PC-3 (cell line): ENCODE measurements around the gene DDX46. TPM values are rescaled to one million over a fixed set of nuclear protein-coding genes. Genes with fewer than 3 reads are reported as not detected.

Experiments used
- ATAC-seq: fragments of 200-7000 bp; cut with Tn5 transposase; 2 replicates; pipeline ENCODE4 v1.9.1; 2020; ENCODE audit warnings: mild to moderate bottlenecking, moderate library complexity
- BruUV-seq: library from RNA; stranded (reverse); fragments of 400-500 nt; replicated peaks from 2 replicates; lab custom pipeline; 2021; lab: Mats Ljungman, UMichigan
- CTCF ChIA-PET: fragments of 300-600 bp; sonication (Branson Sonifier 250); formaldehyde crosslinking; loops from one replicate; lab custom pipeline; 2022; ENCODE audit warnings: antibody characterized with exemption; lab: Charles Lee
- POLR2A ChIA-PET: fragments of 300-600 bp; sonication (Branson Sonifier 250); formaldehyde crosslinking; loops from one replicate; lab custom pipeline; 2022; ENCODE audit warnings: antibody characterized with exemption; ENCODE audit not compliant: unreplicated experiment; lab: Charles Lee
- DNase-seq: peaks from one replicate; pipeline ENCODE4 v3.0.0-alpha.2; 2015
- H2AFZ ChIP-seq: fragments of 300-600 bp; sonication (generic); 2 replicates; pipeline ENCODE4 v1.6.0; 2016; ENCODE audit warnings: antibody characterized with exemption, low read length
- H3F3A ChIP-seq: fragments of 300-600 bp; sonication (generic); one replicate; pipeline ENCODE4 v1.6.0; 2017; ENCODE audit warnings: antibody characterized with exemption, low read length, control low read depth, mild to moderate bottlenecking; ENCODE audit not compliant: unreplicated experiment
- H3K27ac ChIP-seq: fragments of 300-600 bp; sonication (generic); 2 replicates; pipeline ENCODE4 v1.5.1; 2016; ENCODE audit warnings: mild to moderate bottlenecking, low read length
- H3K27me3 ChIP-seq: fragments of 300-600 bp; sonication (generic); 2 replicates; pipeline ENCODE4 v1.6.1; 2016; ENCODE audit warnings: low read length, mixed read lengths
- H3K36me3 ChIP-seq: fragments of 300-600 bp; sonication (generic); 2 replicates; pipeline ENCODE4 v1.6.1; 2016; ENCODE audit warnings: low read depth, mixed run types, low read length, mixed read lengths
- H3K4me1 ChIP-seq: fragments of 300-600 bp; sonication (generic); 2 replicates; pipeline ENCODE4 v1.5.1; 2016; ENCODE audit warnings: low read length; ENCODE audit not compliant: insufficient read depth
- H3K4me2 ChIP-seq: fragments of 300-600 bp; sonication (generic); 2 replicates; pipeline ENCODE4 v1.6.0; 2016; ENCODE audit warnings: low read length
- H3K4me3 ChIP-seq: fragments of 300-600 bp; sonication (generic); 2 replicates; pipeline ENCODE4 v1.5.1; 2016; ENCODE audit warnings: mild to moderate bottlenecking, low read length, mixed read lengths
- H3K79me2 ChIP-seq: fragments of 300-600 bp; sonication (generic); 2 replicates; pipeline ENCODE4 v1.6.1; 2017; ENCODE audit warnings: low read length, mixed read lengths
- H3K9ac ChIP-seq: fragments of 300-600 bp; sonication (generic); 2 replicates; pipeline ENCODE4 v1.6.0; 2016; ENCODE audit warnings: mild to moderate bottlenecking, low read length
- H3K9me2 ChIP-seq: fragments of 300-600 bp; sonication (generic); replicated peaks from 2 replicates; pipeline ENCODE4 v1.6.1; 2016; ENCODE audit warnings: mixed run types, low read length, mixed read lengths
- H3K9me3 ChIP-seq: fragments of 300-600 bp; sonication (generic); 2 replicates; pipeline ENCODE4 v1.6.1; 2016; ENCODE audit warnings: low read length, mixed read lengths
- H4K20me1 ChIP-seq: fragments of 300-600 bp; sonication (generic); 2 replicates; pipeline ENCODE4 v1.6.1; 2016; ENCODE audit warnings: low read length, mixed read lengths
- EZH2 ChIP-seq: fragments of 300-600 bp; sonication (generic); IDR thresholded peaks from one replicate; pipeline ENCODE4 v1.6.1; 2017; ENCODE audit warnings: antibody characterized with exemption, mild to moderate bottlenecking, low read length; ENCODE audit not compliant: unreplicated experiment
- EZH2phosphoT487 ChIP-seq: fragments of 300-600 bp; sonication (generic); IDR thresholded peaks from 2 replicates; pipeline ENCODE4 v1.6.1; 2018; ENCODE audit warnings: mild to moderate bottlenecking, antibody characterized with exemption, low read length, borderline replicate concordance
- intact Hi-C: fragments of 100-400 bp; cut with micrococcal nuclease; formaldehyde crosslinking; loops from 2 replicates; pipeline ENCODE4 v1.9.0; 2023
- total RNA-seq: library from RNA; depleted of rRNA; stranded (reverse); fragments of >200 nt; gene quantifications from 2 replicates; pipeline ENCODE4 v1.2.3, GENCODE V29; 2014
- TF ChIP-seq, protein P1 (sequence below): fragments of 300-600 bp; sonication (generic); conservative IDR thresholded peaks from 2 replicates; pipeline ENCODE4 v1.5.1; 2017; ENCODE audit warnings: antibody characterized with exemption, low read depth, mild to moderate bottlenecking, low read length

Gene DDX46
- total RNA-seq, 1 experiment from 2014 or later, result 29.0 TPM

DNA sequence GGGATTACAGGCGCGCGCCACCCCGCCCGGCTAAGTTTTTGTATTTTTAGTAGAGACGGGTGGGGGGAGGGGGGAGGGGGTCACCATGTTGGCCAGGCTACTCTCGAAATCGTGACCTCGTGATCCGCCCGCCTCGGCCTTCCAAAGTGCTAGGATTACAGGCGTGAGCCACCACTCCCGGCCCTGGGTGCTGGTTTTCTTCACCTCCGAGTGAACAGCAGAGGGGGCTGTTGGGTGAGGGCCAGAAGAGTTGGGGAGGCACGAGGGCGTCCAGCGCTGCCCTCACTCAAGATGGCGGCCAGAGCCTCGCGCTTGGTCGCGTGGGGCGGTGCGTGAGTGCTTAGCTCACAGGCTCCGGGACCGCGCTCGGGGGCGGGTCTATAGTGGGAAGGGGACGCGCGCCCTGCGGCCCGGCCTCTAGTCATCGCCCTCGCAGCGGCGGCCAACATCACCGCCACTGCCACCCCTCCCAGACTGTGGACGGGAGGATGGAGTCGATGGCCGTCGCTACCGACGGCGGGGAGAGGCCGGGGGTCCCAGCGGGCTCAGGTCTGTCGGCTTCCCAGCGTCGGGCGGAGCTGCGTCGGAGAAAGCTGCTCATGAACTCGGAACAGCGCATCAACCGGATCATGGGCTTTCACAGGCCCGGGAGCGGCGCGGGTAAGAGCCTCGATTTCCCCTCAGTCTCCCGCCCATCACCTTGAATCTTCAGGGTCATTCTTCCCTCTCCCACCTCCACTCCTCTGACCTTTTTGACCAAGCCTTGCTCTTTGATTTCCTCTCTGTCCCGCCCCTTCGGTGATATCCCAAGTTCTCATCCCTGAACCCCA lies 20.2 kb upstream of the DDX46 start, which contains the start of gene CAMLG:
Gene CAMLG, plus strand, starts transcription at position 416 of the 830 bp plus-strand sequence. Its CDS starts 73 bp downstream, at position 489.
- Histone ChIP-seq H3K4me3 (peak within 1 kb of the TSS; percentile 94), H3K27me3 (no peaks in the 10 kb centered on the region), H3K36me3 (no peaks in the 10 kb centered on the region; the same call in 1 of the 2 replicates), H3F3A (no peaks in the 10 kb centered on the region), H3K9me2 (no peaks in the 10 kb centered on the region), H3K27ac (peak within 1 kb of the TSS; percentile 70), H3K4me1 (peaks cover 8% of the 10 kb centered on the region), H2AFZ (peak within 1 kb of the TSS; percentile 94), H3K9ac (peak within 1 kb of the TSS; percentile 90), H4K20me1 (no peaks in the 10 kb centered on the region), H3K4me2 (peak within 1 kb of the TSS; percentile 95), H3K9me3 (no peaks in the 10 kb centered on the region), H3K79me2 (peaks cover 37% of the 10 kb centered on the region)
- ChIA-PET POLR2A (interaction anchor here (0.6 to 1.0 kb wide), 4 partner anchors 18 to 466 kb away, joined by 3 to 9 read pairs (median 5); no protein-coding TSS in a partner anchor), CTCF (no interaction called here)
- no TSS peak for BruUV-seq
- DNase-seq (peak; percentile 95), ATAC-seq (peak; percentile 93)
- TF ChIP-seq, protein P1, sequence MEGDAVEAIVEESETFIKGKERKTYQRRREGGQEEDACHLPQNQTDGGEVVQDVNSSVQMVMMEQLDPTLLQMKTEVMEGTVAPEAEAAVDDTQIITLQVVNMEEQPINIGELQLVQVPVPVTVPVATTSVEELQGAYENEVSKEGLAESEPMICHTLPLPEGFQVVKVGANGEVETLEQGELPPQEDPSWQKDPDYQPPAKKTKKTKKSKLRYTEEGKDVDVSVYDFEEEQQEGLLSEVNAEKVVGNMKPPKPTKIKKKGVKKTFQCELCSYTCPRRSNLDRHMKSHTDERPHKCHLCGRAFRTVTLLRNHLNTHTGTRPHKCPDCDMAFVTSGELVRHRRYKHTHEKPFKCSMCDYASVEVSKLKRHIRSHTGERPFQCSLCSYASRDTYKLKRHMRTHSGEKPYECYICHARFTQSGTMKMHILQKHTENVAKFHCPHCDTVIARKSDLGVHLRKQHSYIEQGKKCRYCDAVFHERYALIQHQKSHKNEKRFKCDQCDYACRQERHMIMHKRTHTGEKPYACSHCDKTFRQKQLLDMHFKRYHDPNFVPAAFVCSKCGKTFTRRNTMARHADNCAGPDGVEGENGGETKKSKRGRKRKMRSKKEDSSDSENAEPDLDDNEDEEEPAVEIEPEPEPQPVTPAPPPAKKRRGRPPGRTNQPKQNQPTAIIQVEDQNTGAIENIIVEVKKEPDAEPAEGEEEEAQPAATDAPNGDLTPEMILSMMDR, result peak; percentile 55; the same call in 1 of the 2 replicates
- TF ChIP-seq EZH2, result no peak
- intact Hi-C loops, result loop anchor here (1.0 to 2.0 kb wide), 2 partner anchors 20 to 167 kb away; partner anchors contain the start of genes DDX46 and PCBD2

DNA sequence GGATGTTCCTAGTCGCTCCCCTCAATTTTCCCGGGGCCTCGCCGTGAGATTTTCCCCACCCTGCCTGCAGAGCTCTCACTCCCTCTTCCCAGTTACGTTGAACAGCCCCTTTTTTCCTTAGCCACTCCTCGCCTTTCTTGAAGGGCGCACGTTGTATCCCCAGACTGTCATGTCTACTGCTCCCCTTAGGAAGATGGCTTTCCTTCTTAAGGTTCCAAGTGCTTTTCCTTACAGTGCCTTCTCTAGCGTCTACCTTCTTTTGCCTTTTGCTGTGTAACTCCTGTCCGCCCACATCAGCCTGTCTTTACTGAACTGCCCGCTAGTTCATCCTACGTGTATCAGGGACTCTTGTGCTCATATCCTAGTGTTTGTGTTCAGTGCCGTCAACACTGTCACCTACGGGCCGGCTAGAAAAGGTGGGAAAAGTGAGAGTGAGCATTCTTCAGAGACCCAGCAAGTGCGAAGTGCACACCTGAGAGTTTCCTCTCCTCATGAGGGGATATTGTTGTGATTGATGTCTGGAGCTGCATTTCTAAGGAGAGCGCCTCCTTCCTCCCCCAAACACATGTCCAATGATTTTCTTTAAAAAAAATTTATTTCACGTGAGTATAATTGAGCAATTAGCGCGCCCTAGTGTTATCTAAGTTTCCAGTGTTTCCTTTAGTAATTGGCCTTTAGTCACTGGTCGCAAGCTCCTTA lies 19.5 kb upstream of the DDX46 start:
- H3K36me3 ChIP-seq, result no peaks in the 10 kb centered on the region; the same call in 1 of the 2 replicates
- peak overlapping the region; percentile 76 for H2AFZ ChIP-seq
- POLR2A ChIA-PET, result interaction anchor here (1.0 kb wide), 1 partner anchor 17 kb away, joined by 3 read pairs; no protein-coding TSS in a partner anchor
- TF ChIP-seq EZH2phosphoT487 (no peak), EZH2 (no peak)
- TF ChIP-seq, protein P1, result 0 out of 2 replicates have a peak, but pooled peaks have one; percentile 30
- H3K4me2 ChIP-seq, result peak overlapping the region; percentile 95
- intact Hi-C loops, result loop anchor here (1.0 to 2.0 kb wide), 2 partner anchors 20 to 166 kb away; partner anchors contain the start of genes DDX46 and PCBD2
- no peaks in the 10 kb centered on the region for H3F3A ChIP-seq
- TSS peak; percentile 43 for BruUV-seq
- DNase-seq (peak; percentile 40), ATAC-seq (peak; percentile 58)
- CTCF ChIA-PET, result no interaction called here
- peak overlapping the region; percentile 90 for H3K9ac ChIP-seq
- no peaks in the 10 kb centered on the region for H4K20me1 ChIP-seq
- peaks cover 8% of the 10 kb centered on the region for H3K4me1 ChIP-seq
- H3K79me2 ChIP-seq, result peaks cover 37% of the 10 kb centered on the region
- peak overlapping the region; percentile 94 for H3K4me3 ChIP-seq
- no peaks in the 10 kb centered on the region for H3K27me3 ChIP-seq
- H3K27ac ChIP-seq, result no peak overlapping the region
- H3K9me2 ChIP-seq, result no peaks in the 10 kb centered on the region
- H3K9me3 ChIP-seq, result no peaks in the 10 kb centered on the region
